ENCODE data around the gene ARAP1. TPM values are rescaled to one million over a fixed set of nuclear protein-coding genes. Genes with fewer than 3 reads are reported as not detected.

Gene ARAP1
- total RNA-seq, 1 donor from 2014 or later: 139 TPM

DNA sequence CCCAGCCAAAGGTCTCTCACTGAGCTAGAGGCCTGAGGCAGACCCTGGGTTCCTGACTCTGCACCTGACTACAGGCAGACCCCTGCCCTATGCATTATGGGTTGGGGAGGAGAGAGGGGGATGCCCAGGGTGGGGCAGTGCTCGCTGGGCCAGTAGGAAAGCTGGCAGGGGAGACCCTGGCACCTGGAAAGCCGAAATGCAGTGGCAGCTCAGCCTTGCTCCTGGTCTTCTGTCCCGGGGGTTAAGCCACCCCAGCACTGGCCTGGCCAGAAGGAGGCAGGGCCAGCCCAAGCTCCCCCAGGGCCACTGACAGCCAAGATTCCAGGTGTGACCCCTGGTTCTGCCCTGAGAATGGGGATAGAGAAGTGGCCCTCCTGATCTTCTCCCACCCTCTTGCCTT lies 5.4 kb downstream of the ARAP1 start:
- Mint-ChIP-seq H3K27me3 (no peaks in the 10 kb centered on the region), H3K4me3 (no peak overlapping the region), H3K4me1 (peaks cover 92% of the 10 kb centered on the region), H3K9me3 (no peaks in the 10 kb centered on the region), H3K27ac (peak overlapping the region; percentile 66), H3K36me3 (ENCODE audit: low read depth) (peaks cover 14% of the 10 kb centered on the region)
- POLR2A ChIA-PET: interaction anchor here (0.8 to 1.2 kb wide), 2 partner anchors 47 to 48 kb away, joined by 3 read pairs; partner anchors contain the start of gene STARD10
- CTCF ChIA-PET: interaction anchor here (1.1 kb wide), 1 partner anchor 276 kb away, joined by 3 read pairs; no protein-coding TSS in a partner anchor
- intact Hi-C loops (cut with micrococcal nuclease): no loop called here
- TF ChIP-seq, protein P1, sequence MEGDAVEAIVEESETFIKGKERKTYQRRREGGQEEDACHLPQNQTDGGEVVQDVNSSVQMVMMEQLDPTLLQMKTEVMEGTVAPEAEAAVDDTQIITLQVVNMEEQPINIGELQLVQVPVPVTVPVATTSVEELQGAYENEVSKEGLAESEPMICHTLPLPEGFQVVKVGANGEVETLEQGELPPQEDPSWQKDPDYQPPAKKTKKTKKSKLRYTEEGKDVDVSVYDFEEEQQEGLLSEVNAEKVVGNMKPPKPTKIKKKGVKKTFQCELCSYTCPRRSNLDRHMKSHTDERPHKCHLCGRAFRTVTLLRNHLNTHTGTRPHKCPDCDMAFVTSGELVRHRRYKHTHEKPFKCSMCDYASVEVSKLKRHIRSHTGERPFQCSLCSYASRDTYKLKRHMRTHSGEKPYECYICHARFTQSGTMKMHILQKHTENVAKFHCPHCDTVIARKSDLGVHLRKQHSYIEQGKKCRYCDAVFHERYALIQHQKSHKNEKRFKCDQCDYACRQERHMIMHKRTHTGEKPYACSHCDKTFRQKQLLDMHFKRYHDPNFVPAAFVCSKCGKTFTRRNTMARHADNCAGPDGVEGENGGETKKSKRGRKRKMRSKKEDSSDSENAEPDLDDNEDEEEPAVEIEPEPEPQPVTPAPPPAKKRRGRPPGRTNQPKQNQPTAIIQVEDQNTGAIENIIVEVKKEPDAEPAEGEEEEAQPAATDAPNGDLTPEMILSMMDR (IDR thresholded peaks at IDR 0.05): no peak
- DNase-seq (no peak), ATAC-seq (ENCODE audit: low read depth) (no peak)

DNA sequence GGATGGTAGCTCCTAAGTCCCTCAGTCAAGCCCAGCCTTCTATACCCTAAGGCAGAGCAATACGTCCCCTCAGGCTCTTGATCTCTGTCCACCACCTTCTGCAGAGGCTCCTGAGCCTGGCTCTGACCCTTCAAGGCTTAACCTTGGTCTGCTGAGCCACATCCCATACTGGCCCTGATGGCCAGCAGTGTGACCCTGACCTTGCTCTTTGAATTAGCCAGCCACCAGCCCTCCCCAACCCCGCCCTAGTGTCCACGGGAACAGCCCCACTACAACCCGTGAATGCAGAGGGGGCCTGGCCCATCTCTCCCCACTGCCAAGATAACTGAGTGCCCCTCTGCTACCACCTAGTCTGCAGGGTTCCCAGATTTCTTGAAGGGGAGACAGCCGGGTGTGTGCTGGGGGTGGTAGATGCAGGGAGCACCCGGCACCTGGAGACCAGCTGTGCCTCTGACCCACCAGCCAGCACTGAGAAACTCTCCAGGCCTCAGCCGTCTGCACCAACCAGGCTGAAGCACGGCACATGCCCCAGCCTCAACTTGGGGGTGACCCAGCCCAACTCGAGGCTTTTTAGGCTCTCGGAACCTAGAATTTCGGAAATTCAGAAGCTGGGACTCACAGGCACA lies 6.2 kb downstream of the ARAP1 start:
- Mint-ChIP-seq H3K36me3 (ENCODE audit: low read depth) (peaks cover 14% of the 10 kb centered on the region), H3K4me1 (peaks cover 92% of the 10 kb centered on the region), H3K27me3 (no peaks in the 10 kb centered on the region), H3K9me3 (no peaks in the 10 kb centered on the region), H3K4me3 (no peak overlapping the region), H3K27ac (peak overlapping the region; percentile 76)
- POLR2A ChIA-PET: interaction anchor here (0.8 to 1.1 kb wide), 2 partner anchors 21 to 48 kb away, joined by 3 read pairs; partner anchors contain the start of gene STARD10
- DNase-seq: no peak
- CTCF ChIA-PET: interaction anchor here (1.1 kb wide), 1 partner anchor 275 kb away, joined by 3 read pairs; no protein-coding TSS in a partner anchor
- TF ChIP-seq, protein P1 (IDR thresholded peaks at IDR 0.05): no peak
- ATAC-seq (ENCODE audit: low read depth): no peak
- intact Hi-C loops (cut with micrococcal nuclease): no loop called here

DNA sequence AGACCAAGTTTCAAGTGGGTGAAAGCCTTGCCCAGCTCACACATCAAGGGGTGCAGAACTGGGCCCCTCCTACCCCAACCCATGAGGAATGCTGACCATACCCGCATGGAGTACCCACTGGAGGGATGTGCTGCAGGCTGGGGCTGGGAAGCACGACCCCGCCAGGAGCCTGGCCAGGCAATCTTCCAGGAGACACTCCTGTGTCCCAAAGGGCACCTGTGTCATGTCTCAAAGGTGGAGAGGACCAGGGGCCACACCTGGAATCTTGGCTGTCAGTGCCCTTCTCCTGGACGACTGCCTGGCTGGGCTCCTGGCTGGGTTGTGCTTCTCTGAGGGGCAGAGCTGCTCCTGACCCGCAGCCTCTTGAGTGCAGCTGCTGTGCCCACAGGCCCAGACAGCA lies 6.7 kb downstream of the ARAP1 start:
- Mint-ChIP-seq H3K9me3 (no peaks in the 10 kb centered on the region), H3K4me3 (no peak overlapping the region), H3K27me3 (no peaks in the 10 kb centered on the region), H3K4me1 (peaks cover 92% of the 10 kb centered on the region), H3K36me3 (ENCODE audit: low read depth) (peaks cover 14% of the 10 kb centered on the region), H3K27ac (peak overlapping the region; percentile 76)
- POLR2A ChIA-PET: interaction anchor here (0.7 to 1.1 kb wide), 5 partner anchors 9 to 371 kb away, joined by 3 to 8 read pairs (median 4); partner anchors contain the start of gene STARD10
- TF ChIP-seq, protein P1 (IDR thresholded peaks at IDR 0.05): no peak
- CTCF ChIA-PET: no interaction called here
- ATAC-seq (ENCODE audit: low read depth) (no peak), DNase-seq (no peak)
- intact Hi-C loops (cut with micrococcal nuclease): no loop called here

DNA sequence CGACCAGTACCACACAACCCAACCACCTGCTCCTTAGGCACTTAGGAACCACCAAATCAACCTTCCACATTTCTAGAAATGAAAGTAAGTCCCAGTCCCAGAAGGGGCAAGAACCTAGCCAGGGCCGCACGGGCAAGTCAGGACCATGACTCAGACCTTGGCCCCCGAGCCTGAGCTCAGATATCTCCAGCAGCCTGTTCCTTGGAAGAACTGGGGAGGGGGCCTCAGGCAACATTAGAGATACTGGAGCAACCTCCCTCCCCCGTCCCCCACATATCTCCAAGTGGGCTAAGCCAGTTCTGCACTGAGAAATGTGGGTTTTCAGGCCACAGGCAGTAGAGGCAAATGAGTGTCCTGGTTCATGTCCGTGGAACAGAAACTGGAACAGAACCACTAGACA lies 7.7 kb downstream of the ARAP1 start:
- no peaks in the 10 kb centered on the region for H3K27me3 Mint-ChIP-seq
- no peaks in the 10 kb centered on the region for H3K9me3 Mint-ChIP-seq
- POLR2A ChIA-PET: interaction anchor here (0.7 to 1.2 kb wide), 10 partner anchors 8 to 72 kb away, joined by 3 to 6 read pairs (median 3); partner anchors contain the start of gene STARD10
- TF ChIP-seq, protein P1 (IDR thresholded peaks at IDR 0.05): no peak
- peak overlapping the region; percentile 99 for H3K27ac Mint-ChIP-seq
- peaks cover 12% of the 10 kb centered on the region for H3K36me3 Mint-ChIP-seq (ENCODE audit: low read depth)
- peak overlapping the region; percentile 44 for H3K4me3 Mint-ChIP-seq
- DNase-seq (no peak), ATAC-seq (ENCODE audit: low read depth) (peak; percentile 4)
- CTCF ChIA-PET: interaction anchor here (1.1 kb wide), 1 partner anchor 19 kb away, joined by 8 read pairs; no protein-coding TSS in a partner anchor
- intact Hi-C loops (cut with micrococcal nuclease): loop anchor here (1.0 kb wide), 2 partner anchors 8 kb away; partner anchors contain the start of gene ARAP1
- peaks cover 94% of the 10 kb centered on the region for H3K4me1 Mint-ChIP-seq
